ENCODE results near the gene VEPH1.

VEPH1 gene

DNA sequence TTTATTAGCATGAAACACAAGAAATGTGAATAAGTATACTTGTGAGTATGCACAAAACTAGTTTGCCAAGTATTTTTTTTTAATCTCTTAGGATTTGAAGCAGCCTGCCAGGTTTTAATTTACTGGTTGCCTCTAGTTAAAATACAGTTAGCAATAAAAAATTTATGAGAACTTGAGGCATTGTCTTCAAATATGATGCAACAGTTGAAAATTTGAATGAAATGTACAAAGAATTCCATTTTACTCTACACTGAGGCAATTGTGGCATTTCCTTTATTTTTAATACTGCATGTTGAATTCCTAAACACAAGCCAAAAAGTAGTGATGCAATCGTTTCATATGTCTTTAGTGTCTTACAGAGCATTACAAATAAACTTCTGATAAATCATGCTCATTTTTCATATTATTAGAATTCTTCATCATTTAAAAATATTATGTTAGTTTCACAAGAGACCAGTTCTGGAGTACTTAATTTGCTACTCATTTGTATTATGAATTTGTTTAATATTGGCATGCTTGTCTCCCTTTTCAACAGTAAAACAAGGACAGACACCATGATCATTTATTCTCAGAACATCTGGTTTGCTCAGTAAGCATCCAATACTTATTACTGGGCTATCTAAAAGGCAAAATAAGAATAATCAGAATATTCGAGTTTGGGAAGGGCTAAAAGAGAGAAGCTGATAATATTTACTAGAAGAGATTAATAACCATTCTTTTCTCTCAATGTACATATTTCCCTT, 191.4 kb downstream of the VEPH1 start:
- no peaks in the 10 kb centered on the region for H3K79me2 ChIP-seq (ENCODE audit: insufficient read depth, low read length)
- H3F3A ChIP-seq (ENCODE audit: insufficient read depth) = no peaks in the 10 kb centered on the region
- H3K4me2 ChIP-seq (ENCODE audit: low read depth, low read length, poor library complexity, severe bottlenecking) = no peak overlapping the region
- no peak overlapping the region for H3K4me3 ChIP-seq (ENCODE audit: insufficient read depth, low read length, poor library complexity, severe bottlenecking)
- no peak overlapping the region for H3K9ac ChIP-seq (ENCODE audit: low read length)
- TF ChIP-seq, protein P1, sequence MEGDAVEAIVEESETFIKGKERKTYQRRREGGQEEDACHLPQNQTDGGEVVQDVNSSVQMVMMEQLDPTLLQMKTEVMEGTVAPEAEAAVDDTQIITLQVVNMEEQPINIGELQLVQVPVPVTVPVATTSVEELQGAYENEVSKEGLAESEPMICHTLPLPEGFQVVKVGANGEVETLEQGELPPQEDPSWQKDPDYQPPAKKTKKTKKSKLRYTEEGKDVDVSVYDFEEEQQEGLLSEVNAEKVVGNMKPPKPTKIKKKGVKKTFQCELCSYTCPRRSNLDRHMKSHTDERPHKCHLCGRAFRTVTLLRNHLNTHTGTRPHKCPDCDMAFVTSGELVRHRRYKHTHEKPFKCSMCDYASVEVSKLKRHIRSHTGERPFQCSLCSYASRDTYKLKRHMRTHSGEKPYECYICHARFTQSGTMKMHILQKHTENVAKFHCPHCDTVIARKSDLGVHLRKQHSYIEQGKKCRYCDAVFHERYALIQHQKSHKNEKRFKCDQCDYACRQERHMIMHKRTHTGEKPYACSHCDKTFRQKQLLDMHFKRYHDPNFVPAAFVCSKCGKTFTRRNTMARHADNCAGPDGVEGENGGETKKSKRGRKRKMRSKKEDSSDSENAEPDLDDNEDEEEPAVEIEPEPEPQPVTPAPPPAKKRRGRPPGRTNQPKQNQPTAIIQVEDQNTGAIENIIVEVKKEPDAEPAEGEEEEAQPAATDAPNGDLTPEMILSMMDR (IDR thresholded peaks at IDR 0.05; ENCODE audit: insufficient read depth, low read length, poor library complexity, severe bottlenecking) = no peak
- no peak for TF ChIP-seq EZH2phosphoT487 (conservative IDR thresholded peaks at IDR 0.05; ENCODE audit: low read length)
- no peaks in the 10 kb centered on the region for H3K27me3 ChIP-seq (ENCODE audit: low read length)
- H3K9me2 ChIP-seq (replicated peaks; ENCODE audit: insufficient read depth, low read length) = no peaks in the 10 kb centered on the region
- no peak overlapping the region for H3K27ac ChIP-seq (ENCODE audit: low read depth, low read length)
- H4K20me1 ChIP-seq (ENCODE audit: low read depth, low read length) = 0 out of 2 replicates have a peak, but pooled peaks cover 2% of the 10 kb centered on the region
- no peaks in the 10 kb centered on the region for H3K9me3 ChIP-seq (ENCODE audit: insufficient read depth, low read length)
- no peak overlapping the region for H2AFZ ChIP-seq (ENCODE audit: low read depth, low read length, severe bottlenecking)
- H3K36me3 ChIP-seq (ENCODE audit: low read length) = no peaks in the 10 kb centered on the region

DNA sequence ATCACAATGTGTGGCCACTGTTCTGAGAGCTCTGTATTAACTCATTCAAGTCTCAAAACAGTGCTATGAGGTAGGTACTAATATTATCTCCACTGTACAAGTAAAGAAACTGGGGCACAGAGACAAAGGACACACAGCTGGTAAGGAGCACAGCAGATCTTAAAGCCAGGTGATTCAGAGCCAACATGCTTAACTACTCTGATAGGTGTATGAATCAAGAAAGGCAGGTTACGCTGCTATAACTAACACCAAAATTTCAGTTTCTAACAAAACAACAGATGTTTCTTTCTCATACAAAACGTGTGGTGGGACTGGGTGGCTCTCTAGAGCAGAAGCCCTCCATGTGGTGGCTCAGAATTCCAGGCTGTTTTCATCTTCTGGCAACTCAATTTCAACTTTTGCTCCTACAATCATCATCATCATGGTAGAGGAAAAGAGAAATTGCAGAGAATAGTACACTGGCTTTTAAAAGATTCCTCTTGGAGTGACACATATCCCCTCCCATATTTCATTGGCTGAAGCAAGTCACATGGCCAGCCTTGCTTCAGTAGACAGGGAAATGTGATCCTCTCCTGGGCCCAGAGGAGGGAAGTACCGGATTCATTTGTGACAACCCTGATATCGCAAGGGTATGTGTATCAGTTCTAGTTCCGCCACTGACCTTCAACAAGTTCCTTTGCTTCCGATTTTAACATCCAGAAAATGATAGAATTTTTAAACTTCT, 192.7 kb downstream of the VEPH1 start:
- Histone ChIP-seq H3K9me2 (replicated peaks; ENCODE audit: insufficient read depth, low read length) (no peaks in the 10 kb centered on the region), H3K79me2 (ENCODE audit: insufficient read depth, low read length) (no peaks in the 10 kb centered on the region), H2AFZ (ENCODE audit: low read depth, low read length, severe bottlenecking) (no peak overlapping the region), H4K20me1 (ENCODE audit: low read depth, low read length) (0 out of 2 replicates have a peak, but pooled peaks cover 2% of the 10 kb centered on the region), H3K4me3 (ENCODE audit: insufficient read depth, low read length, poor library complexity, severe bottlenecking) (no peak overlapping the region), H3K36me3 (ENCODE audit: low read length) (no peaks in the 10 kb centered on the region), H3K4me2 (ENCODE audit: low read depth, low read length, poor library complexity, severe bottlenecking) (no peak overlapping the region), H3K27ac (ENCODE audit: low read depth, low read length) (no peak overlapping the region), H3F3A (ENCODE audit: insufficient read depth) (no peaks in the 10 kb centered on the region), H3K9me3 (ENCODE audit: insufficient read depth, low read length) (no peaks in the 10 kb centered on the region), H3K27me3 (ENCODE audit: low read length) (no peaks in the 10 kb centered on the region), H3K9ac (ENCODE audit: low read length) (no peak overlapping the region)
- TF ChIP-seq, protein P1 (IDR thresholded peaks at IDR 0.05; ENCODE audit: insufficient read depth, low read length, poor library complexity, severe bottlenecking) = no peak
- no peak for TF ChIP-seq EZH2phosphoT487 (conservative IDR thresholded peaks at IDR 0.05; ENCODE audit: low read length)

DNA sequence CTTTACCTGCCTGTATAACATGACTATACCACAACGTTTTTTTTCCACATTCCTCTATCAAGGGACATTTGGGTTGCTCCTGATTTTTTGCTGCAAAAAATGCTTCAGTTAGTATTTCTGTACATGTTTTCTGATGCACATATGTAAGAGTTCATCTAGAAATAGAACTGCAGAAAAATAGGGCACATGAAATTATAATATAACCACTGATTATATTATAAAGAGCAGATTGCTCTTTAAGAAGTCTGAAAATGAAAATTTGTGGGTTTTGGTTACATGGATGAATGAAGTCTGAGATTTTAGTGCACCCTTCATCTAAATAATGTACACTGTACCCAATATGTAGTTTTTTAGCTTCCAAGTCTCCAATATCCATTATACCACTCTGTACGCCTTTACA, 196.7 kb downstream of the VEPH1 start:
- no peaks in the 10 kb centered on the region for H3K27me3 ChIP-seq (ENCODE audit: low read length)
- no peak for TF ChIP-seq EZH2phosphoT487 (conservative IDR thresholded peaks at IDR 0.05; ENCODE audit: low read length)
- TF ChIP-seq, protein P1 (IDR thresholded peaks at IDR 0.05; ENCODE audit: insufficient read depth, low read length, poor library complexity, severe bottlenecking) = no peak

More for the DNA sequence above, 196.7 kb downstream of the VEPH1 start:
- H3F3A ChIP-seq (ENCODE audit: insufficient read depth) = no peaks in the 10 kb centered on the region
- H2AFZ ChIP-seq (ENCODE audit: low read depth, low read length, severe bottlenecking) = no peak overlapping the region
- H3K27ac ChIP-seq (ENCODE audit: low read depth, low read length) = no peak overlapping the region
- no peaks in the 10 kb centered on the region for H4K20me1 ChIP-seq (ENCODE audit: low read depth, low read length)
- no peaks in the 10 kb centered on the region; the same call in 1 of the 2 replicates for H3K9me3 ChIP-seq (ENCODE audit: insufficient read depth, low read length)
- no peak overlapping the region for H3K4me2 ChIP-seq (ENCODE audit: low read depth, low read length, poor library complexity, severe bottlenecking)
- no peaks in the 10 kb centered on the region for H3K36me3 ChIP-seq (ENCODE audit: low read length)
- H3K79me2 ChIP-seq (ENCODE audit: insufficient read depth, low read length) = no peaks in the 10 kb centered on the region
- H3K9ac ChIP-seq (ENCODE audit: low read length) = no peak overlapping the region
- H3K9me2 ChIP-seq (replicated peaks; ENCODE audit: insufficient read depth, low read length) = no peaks in the 10 kb centered on the region
- no peak overlapping the region for H3K4me3 ChIP-seq (ENCODE audit: insufficient read depth, low read length, poor library complexity, severe bottlenecking)

Data from SU-DHL-6 (cell line).